GM19035 (cell line): ENCODE results near the gene RPA1.

Experiments
- ATAC-seq: cut with Tn5 transposase; IDR thresholded peaks from one replicate; pipeline ENCODE4 v1.9.1; 2021; ENCODE audit not compliant: unreplicated experiment

Gene RPA1

DNA sequence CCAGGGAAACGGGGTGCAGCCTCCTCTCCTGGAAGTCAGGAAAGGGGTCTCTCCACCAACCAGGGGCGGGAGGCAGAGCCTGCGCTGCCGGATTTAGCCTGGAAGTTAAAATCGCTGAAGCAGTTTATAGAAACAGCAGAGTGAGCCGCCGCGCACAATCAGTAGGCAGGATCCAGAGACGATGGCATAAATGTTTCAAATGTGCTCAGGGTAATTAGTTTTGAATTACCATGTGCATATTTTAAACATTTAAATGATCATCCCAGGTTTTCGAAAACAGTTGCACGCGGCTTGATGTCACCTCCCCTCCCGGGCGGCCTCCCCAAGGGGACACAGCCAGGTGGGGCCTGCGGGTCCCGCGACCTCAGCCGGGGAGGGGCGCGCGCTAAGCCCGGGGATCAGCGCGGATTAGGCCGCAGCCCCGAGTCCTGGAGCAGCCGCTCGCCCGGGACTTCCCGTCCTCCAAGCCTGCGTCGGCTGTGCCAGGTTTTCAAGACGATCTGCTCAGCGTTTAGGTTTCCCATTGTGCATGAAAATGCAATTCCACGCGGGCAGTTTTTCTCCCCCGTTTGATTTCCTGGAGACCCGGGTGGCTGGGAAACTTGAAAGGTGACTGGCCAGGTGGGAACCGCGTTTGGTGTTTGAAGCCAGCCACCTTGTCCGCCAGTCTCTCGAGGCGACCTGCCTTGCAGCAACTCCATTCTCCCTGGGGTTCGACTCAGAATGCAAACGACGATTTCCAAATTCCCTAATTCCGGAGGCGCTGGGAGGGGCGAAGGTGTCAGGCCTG lies 78.3 kb downstream of the RPA1 start:
- no peak for ATAC-seq

DNA sequence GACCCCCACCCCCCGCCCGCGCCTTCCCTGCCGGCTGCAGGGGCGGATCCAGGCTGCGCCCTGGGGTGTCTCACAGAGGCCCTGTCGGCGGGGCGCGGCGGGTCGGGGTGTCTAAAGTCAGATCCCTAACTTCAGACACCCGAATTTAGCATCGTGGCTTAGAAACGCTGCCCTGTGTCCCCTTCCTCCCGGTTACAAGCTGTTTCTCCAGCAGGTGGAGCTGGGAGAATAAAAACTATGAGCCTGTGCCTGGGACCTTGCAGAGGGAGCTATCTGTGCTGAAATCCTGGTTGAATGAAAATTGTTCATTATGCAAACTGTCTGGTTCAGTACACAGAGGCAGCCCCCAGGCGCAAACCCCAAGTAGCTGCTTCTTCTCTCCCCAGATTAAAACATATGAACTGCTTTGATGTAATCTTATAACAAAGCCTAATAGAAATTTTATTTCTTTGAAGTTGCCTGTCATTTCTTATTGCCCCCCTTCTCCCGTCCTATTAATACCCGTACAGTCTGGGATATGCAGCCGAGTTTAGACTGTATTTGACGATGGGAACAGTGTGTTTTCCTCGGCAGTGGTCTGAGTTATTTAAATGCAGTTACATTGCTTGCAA lies 79.0 kb downstream of the RPA1 start:
- no peak for ATAC-seq

DNA sequence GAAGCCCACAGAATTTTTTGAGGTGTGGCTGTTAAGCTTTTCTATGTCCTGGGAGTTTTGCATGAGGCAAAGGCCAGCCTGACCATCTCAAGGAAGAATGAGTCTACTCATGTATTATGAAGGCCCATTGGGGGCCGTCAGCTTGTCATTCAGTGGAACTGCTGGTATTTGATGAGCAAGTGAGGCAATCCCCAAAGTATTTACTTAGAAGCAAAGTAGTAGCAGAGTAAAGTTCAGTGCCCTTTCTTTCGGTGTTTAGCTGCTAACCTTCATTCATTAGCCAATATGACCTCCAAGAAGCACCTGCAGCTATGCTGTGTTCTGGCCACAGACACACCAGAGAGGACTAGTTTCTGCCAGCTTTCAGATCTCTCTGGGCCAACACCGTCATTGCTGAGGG lies 80.2 kb downstream of the RPA1 start:
- ATAC-seq: no peak

DNA sequence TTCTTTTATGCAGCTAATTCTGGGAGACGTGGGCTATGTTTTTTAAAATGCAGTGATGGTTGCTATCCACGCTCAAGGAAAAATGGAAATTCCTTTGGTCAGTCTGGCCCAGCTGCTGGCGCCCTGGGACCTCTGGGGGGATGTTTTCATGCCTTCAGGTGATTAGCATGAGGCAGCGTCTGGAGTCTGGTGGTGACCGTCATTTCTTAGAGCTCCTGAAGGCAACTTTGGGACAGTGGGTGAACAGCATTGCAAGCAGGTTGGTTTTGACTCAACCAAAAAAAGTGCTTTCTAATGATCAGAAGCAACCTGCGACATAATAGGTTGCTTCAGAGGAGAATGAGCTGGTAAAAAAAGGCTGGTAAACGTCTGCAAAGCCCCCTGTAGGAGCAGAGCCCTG lies 82.3 kb downstream of the RPA1 start:
- ATAC-seq: no peak

DNA sequence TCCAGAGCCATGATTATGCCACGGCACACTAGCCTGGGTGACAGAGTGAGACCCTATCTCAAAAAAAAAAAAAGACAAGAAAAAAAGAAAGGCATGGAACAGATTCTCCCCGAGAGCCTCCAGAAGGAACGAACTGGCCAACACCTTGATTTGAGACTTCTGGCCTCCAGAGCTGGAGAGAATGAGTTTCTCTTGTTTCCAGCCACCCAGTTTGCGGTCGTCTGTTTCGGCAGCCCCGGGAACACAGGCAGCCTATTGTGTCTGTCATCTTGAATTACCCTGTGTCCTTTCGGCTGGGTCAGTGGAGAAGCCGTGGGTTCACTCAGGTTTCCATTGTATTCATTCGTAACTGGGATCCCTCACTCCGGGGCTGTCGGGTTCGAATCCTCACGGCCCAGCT lies 83.9 kb downstream of the RPA1 start:
- no peak for ATAC-seq

DNA sequence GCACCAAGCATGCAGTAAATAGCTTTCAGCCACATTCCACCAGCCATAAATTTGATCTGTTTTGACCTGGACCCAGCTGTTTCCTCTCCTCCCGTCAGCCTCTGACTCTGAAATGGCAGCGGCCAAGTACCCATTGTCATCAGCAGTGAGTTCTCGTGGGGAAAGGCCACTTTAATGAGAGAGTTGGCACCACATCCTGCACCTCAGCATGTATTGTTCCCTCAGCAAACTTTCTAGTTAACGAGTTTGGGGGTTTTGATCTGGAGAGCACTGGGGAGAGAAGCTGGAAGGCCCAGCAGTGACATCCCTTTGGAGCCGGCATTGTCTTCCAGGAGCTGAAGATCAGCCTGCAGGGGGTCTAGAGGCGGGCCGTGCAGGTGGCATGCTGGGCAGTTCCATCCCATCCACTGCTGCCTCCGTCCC lies 84.9 kb downstream of the RPA1 start:
- ATAC-seq: no peak

DNA sequence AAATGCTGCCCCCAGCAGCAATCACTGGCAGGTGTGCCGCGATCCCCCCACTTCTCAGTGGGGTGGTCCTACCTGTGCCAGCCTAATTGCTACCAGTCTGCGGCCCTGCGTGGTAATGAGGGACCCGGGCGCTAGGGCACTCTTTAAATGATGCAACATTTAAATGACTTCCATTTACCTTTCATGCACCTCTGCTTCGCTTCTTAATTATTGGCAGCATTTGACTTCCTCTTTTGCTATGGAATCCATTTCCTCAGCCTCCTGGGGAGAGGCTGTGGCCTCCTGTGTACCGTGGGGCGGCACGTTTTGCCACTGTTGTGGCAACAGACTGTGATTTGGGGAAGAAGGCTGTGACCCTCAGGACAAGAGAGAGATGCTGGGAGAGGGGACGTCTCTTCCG lies 86.1 kb downstream of the RPA1 start:
- no peak for ATAC-seq

DNA sequence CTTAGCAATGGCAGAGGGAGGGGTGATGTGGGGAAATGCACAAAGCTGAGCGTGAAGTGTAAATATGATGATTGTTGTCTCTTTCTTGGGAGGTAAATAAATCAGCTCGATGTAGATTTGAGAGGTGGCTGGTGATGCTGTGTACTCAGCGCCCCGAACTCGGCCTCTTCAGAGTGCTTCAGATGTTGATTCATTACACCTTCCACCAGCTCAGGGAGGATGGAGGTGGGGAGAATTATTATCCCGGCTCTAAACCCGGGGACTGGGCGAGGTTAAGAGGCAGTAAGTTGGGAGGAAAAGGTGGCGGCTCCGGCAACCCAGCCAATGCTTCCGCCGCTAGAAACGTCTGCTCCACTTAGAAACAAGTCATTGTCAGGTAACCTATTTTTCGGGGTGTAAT lies 86.5 kb downstream of the RPA1 start:
- no peak for ATAC-seq

DNA sequence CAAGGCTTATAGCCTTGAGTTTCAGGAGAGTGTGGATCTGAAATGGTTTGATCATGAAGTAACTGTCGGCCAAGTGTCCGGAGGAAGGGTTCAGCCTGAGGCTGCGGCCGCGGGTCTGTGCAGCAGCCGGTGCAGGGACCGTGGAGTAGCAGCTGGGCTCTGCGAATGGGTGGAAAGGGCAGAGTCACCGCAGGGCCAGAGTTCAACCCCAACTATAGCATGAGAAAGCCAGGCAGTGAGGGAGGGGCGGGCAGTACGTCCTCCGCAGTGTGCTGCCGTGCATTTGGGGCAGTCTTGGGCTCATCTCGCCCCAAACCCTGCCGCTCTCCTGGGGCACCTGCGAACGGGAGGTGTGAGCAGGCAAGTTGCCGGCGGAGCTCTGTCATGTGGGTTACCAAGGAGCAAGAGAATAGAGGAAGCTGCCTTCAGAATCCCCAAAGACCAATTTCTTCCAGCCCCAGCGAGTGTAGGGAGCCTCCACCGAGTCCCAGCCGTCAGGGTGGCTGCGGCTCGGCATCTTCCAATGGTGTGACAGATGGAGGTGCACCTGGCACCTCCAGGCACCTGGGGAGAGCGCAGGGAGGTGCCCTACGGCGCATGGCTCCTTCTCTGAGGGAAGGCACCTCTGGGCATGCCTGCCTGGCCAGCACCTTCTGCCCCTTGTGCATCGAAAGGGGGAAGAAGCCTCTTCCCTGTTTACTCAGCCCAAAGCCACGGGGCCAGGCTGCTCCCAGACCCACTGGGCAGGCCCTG lies 87.3 kb downstream of the RPA1 start:
- ATAC-seq: no peak

DNA sequence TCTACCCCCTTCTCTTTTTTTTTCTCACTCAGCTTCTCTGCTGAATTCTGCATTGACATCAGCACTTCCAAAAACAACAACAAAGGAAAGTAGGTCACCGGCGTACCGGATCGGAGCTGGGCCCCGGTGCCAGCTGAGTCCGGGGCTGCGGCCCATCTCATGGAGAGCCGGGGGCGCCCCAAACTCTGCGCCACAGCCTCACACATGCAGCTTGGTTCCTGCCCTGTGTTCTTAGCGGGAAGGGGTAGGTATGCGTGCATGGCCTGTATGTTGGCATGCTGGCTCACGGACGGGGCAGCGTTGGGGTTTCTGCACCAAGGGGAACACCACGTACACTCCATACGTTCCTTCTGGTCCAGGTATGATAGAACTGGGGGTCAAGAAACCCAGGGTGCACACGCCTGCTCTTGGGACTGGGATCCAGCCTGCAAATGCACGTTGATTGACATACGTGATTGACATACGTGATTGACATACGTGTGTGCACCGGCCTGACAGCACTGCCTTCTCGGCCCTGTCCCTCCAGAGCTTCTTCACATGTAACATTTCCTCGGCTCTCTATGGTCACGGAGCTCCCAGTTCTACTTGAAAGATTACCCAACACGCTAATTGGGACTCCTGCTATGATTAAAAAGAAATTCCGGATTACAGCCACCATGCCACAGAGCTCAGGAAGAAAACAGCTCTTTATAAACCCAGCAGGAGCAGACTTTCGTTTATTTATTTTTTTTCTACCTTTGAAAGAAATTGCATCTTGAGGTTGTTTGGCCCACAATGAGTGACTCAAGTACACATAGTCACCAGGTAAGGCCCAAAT lies 88.7 kb downstream of the RPA1 start:
- no peak for ATAC-seq

DNA sequence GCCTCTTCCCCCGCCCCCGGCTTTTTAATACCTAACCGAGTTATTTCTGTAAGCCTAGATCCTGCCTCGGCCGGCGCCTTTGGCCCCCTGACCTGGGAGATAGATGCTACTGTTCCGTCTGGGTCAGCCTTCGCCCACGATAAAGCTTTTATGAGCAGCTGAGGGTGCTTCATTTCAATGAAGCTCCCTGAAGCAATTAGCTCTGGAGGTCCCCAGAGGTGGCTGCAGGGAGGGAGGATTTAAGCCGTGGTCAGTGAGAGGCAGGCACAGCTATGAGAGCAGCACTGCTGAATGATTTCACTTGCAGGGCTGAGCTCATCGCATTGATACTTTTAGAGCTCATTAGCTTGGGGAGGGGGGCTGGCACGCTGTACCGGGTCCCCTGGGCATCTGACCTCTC lies 89.4 kb downstream of the RPA1 start:
- no peak for ATAC-seq

DNA sequence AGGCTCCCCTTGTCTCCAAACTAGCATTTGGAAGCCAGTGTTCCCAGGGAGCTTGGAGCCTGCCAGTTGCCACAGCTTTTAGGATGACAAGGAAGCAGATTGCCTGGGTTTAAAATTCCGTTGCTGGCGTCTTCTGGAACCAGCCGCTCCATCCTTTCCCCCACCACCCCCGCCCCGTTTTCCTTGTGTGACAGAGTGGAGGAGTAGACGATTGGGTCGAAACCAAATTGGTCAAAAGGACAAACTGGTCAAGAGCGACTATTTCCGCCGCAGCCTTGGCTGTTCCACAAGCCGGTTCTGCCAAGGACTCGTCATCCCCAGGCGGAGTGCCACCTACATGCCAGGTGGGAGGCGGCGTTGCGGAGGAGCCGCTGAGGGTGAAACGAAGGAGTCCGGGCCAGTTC lies 91.1 kb downstream of the RPA1 start:
- no peak for ATAC-seq

DNA sequence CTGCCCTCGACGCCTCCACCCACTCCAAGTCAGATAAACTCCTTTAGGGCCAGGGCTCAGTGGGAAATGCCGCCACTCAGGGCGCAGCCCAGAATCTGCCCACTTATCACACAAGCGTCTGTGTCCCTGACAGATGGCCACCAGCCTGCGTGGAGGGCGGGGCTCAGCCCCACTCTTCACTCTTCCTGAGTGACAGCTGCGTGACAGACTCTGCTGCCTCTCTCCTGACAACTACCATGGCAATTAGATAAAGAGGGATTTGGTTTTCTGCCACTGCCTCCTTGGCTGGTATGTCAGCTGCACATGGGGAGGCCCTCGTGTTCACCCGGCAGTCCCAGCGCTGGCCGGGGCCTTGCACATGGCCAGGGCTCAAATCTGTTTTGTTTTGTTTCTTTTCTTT lies 99.2 kb downstream of the RPA1 start:
- ATAC-seq: no peak

DNA sequence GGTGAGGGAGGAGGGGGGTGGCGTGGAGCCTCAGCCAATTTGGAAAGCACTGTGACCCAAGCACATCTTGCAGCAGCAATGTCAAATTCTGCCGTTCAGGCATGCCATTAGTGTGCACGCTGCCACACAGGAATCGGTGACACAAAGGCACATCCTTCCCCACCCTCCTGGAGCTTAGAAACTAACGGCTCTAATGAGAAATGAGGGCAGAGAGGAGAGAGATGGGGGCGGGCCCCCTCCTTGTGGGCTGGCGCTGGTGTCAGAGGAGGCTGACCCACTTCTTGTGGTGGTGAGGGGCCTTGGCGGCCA lies 100.5 kb downstream of the RPA1 start:
- ATAC-seq: no peak

DNA sequence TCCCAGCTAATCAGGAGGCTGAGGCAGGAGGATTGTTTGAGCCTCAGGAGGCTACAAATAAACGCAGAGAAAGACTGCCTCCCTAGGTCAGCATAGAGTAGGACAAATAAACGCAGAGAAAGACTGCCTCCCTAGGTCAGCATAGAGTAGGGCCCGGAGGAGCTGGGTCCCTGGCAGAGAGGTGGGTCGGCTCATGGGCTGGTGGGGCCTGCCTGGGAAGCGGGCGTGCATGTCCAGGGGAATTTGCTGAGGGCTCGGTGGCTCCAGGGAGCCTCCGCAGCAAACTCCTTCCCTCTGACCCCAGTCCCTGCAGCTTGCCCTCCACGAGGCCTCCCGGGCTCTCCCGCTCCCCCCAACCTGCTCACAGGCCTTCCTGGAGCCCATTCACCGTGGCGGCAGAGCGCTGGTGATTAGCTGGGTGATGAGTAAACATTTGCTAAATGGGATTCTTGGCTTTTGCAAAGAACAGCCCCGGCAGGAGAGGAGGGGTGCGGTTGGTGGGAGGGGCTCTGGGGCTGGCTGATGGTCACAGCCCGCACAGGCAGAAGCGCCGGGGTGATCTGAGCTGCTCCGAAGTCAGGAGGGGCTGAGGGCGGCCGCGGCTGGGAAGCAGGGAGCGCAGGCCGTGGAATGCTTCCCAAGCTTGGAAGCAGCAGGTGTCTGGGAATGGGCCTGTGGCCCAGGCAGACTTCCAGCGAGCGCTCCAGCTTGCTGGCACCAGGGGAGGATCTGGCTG lies 102.2 kb downstream of the RPA1 start:
- no peak for ATAC-seq

DNA sequence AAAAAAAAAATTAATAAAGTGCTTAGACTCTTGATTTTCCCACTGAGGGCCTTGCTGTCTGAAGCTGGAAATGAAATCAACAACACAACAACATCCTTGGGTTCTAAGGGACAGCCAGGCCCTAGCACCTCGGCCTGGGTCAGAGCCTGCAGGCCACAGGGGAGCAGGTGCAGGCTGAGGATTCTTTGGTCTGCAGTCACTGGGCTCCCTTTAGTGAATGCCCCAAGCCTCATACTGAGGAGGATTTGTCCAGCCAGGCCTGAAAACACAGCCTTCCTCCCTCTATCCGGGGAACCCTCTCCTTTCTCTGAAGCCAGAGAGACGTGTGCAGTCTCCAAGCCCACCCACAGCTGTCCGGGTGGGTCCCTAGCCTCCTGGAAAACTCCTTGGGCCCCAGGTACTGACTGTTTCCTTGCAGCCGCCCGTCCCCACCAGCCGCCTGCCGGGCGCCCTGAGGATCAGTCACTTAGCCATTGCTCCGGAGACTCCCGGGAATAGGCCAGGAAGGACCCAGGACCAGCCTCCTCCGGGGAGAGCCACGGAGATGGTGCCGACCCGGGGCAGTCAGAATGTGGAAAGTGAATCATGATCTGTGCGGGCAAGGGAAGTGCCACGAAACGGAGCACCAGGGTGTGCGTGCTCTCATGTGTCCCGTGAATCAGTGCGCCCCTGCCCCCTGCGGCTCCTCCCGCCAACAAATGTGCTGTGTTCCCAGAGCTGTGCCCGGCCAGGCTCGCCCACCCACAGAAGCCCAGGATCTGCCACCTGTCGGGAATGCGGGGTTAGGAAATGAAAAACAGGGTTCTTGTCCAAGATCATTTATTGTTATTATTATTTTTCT lies 104.3 kb downstream of the RPA1 start:
- ATAC-seq: no peak

DNA sequence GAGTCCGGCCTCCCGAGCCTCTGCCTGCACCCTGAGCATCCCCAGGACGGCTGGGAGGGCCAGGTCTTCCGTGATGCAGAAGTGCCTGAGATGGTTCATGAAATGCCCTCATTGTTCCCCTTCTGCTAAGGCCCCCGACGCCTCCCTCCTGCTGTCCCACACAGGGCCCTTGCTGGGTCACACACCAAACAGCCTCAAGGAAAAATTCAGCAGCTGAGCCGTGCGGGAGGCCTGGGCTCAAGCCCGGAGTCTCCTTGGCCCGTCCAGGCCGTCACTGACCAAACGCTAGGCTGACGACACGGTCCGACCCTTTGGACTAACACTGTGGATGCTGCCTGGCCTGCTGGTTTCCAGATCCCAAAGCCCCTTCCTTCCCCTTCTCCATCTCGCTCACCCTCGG lies 105.1 kb downstream of the RPA1 start:
- ATAC-seq: no peak

DNA sequence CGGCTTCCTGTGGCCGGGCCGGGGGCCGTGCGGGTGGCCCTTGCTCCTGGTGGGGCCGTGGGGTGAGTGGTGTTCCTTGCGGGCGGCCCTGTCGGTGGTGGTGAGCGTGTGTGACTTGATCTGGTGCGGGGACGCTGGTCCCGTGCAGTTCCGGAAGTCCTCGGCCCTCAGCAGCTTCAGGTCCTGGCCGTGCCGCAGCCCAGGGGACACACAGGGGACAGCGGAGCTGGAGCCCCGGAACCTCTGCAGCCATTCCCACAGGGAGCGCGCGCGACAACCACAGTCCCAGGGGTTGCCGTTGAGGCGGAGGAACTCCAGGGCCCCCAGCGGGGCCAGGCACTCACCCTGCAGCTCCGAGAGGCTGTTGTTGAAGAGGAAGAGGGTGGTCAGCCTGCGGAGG lies 107.0 kb downstream of the RPA1 start:
- ATAC-seq: no peak

DNA sequence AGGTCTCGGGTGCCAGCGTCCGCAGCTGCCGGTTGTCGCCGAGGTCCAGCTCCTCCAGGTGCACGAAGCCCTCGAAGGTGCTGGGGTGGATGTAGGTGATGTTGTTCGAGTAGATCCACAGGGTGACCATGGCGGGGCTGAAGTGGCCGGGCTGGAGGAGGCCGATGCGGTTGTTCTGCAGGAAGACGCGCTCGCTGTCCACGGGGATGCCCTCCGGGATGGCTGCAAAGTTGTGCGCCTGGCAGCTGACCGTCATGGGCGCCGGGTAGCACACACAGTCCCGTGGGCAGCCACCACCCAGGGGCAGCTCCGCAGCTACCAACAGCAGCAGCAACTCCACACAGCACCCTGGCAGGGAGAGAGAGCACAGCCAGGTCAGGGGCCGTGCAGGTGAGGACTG lies 107.7 kb downstream of the RPA1 start:
- no peak for ATAC-seq
